Smooth muscle cell (in vitro differentiated cells): ENCODE data around the gene CAPNS2. TPM values are rescaled to one million over a fixed set of nuclear protein-coding genes. Genes with fewer than 3 reads are reported as not detected.
"Not testable (repeated sequence)": the region's sequence is repeated elsewhere in the genome, so short reads cannot be mapped to it uniquely, and the experiment has no call there.

Experiments
- DNase-seq: peaks from one replicate; lab custom pipeline; 2025; ENCODE audit not compliant: unreplicated experiment; lab: John Stamatoyannopoulos, UW
- H2AFZ ChIP-seq: fragments of 200-600 bp; sonication (generic); 2 replicates; pipeline ENCODE4 v1.6.0; 2016; ENCODE audit warnings: antibody characterized with exemption, low read depth, mild to moderate bottlenecking
- H3F3A ChIP-seq: fragments of 200-600 bp; sonication (generic); 2 replicates; pipeline ENCODE4 v1.6.0; 2017; ENCODE audit warnings: antibody characterized with exemption, low read depth
- H3K27ac ChIP-seq: fragments of 200-600 bp; sonication (generic); 2 replicates; pipeline ENCODE4 v1.5.1; 2016; ENCODE audit warnings: low read depth, mild to moderate bottlenecking
- H3K27me3 ChIP-seq: fragments of 200-600 bp; sonication (generic); 2 replicates; pipeline ENCODE4 v1.6.1; 2016; ENCODE audit warnings: low read depth, mild to moderate bottlenecking
- H3K36me3 ChIP-seq: fragments of 200-600 bp; sonication (generic); 2 replicates; pipeline ENCODE4 v1.5.1; 2016; ENCODE audit warnings: low read depth
- H3K4me1 ChIP-seq: fragments of 200-600 bp; sonication (generic); 2 replicates; pipeline ENCODE4 v1.5.1; 2016; ENCODE audit warnings: low read depth
- H3K4me2 ChIP-seq: fragments of 200-600 bp; sonication (generic); 2 replicates; pipeline ENCODE4 v1.6.0; 2016; ENCODE audit warnings: mild to moderate bottlenecking
- H3K4me3 ChIP-seq: fragments of 200-600 bp; sonication (generic); 2 replicates; pipeline ENCODE4 v1.5.1; 2016; ENCODE audit warnings: mild to moderate bottlenecking
- H3K79me2 ChIP-seq: fragments of 200-600 bp; sonication (generic); 2 replicates; pipeline ENCODE4 v1.6.0; 2016; ENCODE audit warnings: low read depth, mild to moderate bottlenecking
- H3K9ac ChIP-seq: fragments of 200-600 bp; sonication (generic); 2 replicates; pipeline ENCODE4 v1.6.0; 2016; ENCODE audit warnings: low read depth
- H3K9me3 ChIP-seq: fragments of 200-600 bp; sonication (generic); replicated peaks from 2 replicates; pipeline ENCODE4 v1.5.1; 2016; ENCODE audit warnings: low read depth
- H4K20me1 ChIP-seq: fragments of 200-600 bp; sonication (generic); 2 replicates; pipeline ENCODE4 v1.6.0; 2016; ENCODE audit warnings: low read depth
- CTCF ChIP-seq: fragments of 200-600 bp; sonication (generic); IDR thresholded peaks from 2 replicates; pipeline ENCODE4 v1.5.1; 2017; ENCODE audit warnings: borderline replicate concordance, mild to moderate bottlenecking, antibody characterized with exemption; ENCODE audit not compliant: insufficient read depth, poor library complexity, severe bottlenecking
- WGBS: methylation state at CpG from one replicate; pipeline ENCODE4 v1.1.7; 2016; ENCODE audit warnings: low lambda C conversion rate; 5-methylcytosine and 5-hydroxymethylcytosine counted together
- polyA plus RNA-seq: library from polyadenylated mRNA; unstranded; fragments of >200 nt; fragmentation: Nextera tagmentation; extraction: Ambion mirVana; gene quantifications from 2 replicates; pipeline ENCODE4 v1.2.1, GENCODE V29; 2016
- total RNA-seq: library from RNA; depleted of rRNA; stranded (reverse); fragments of >200 nt; gene quantifications from 2 replicates; pipeline ENCODE4 v1.2.3, GENCODE V29; 2014

CAPNS2 gene
- total and polyA plus RNA-seq, 2 experiments from 2014 or later: 3.0 to 10.4 TPM

- H3K36me3 ChIP-seq: no peaks in the 10 kb centered on the region
- no peaks in the 10 kb centered on the region for H3K27me3 ChIP-seq
- H3F3A ChIP-seq: no peaks in the 10 kb centered on the region
- no peaks in the 10 kb centered on the region for H3K79me2 ChIP-seq
- H3K4me2 ChIP-seq: no peak overlapping the region
- no peak overlapping the region for H3K27ac ChIP-seq
- no peak for DNase-seq
- WGBS: 87% methylated on average over 4 of the region's 4 CpGs
- no peaks in the 10 kb centered on the region for H3K9me3 ChIP-seq
- no peak for TF ChIP-seq CTCF
- H2AFZ ChIP-seq: no peak overlapping the region
- H3K4me1 ChIP-seq: no peaks in the 10 kb centered on the region
- H3K4me3 ChIP-seq: no peak overlapping the region
- no peak overlapping the region for H3K9ac ChIP-seq
- no peaks in the 10 kb centered on the region for H4K20me1 ChIP-seq
Observed at GRCh38 chr16:55605754-55606336, 39.4 kb downstream of the CAPNS2 start.

GRCh38 chr16:55613613-55614335 lies 47.3 kb downstream of the CAPNS2 start:
- Histone ChIP-seq H3K4me1 (no peaks in the 10 kb centered on the region), H3K4me2 (no peak overlapping the region), H4K20me1 (no peaks in the 10 kb centered on the region), H3K27me3 (no peaks in the 10 kb centered on the region), H3K27ac (no peak overlapping the region), H3K36me3 (no peaks in the 10 kb centered on the region), H2AFZ (no peak overlapping the region), H3K79me2 (no peaks in the 10 kb centered on the region), H3K9me3 (no peaks in the 10 kb centered on the region), H3K4me3 (no peak overlapping the region), H3F3A (no peaks in the 10 kb centered on the region), H3K9ac (no peak overlapping the region)
- TF ChIP-seq CTCF: no peak
- no peak for DNase-seq
- WGBS: 86% methylated on average over 6 of the region's 6 CpGs

- H3K27ac ChIP-seq: no peak overlapping the region
Observed at GRCh38 chr16:55615071-55615470, 48.6 kb downstream of the CAPNS2 start.

GRCh38 chr16:55615670-55616069 lies 49.2 kb downstream of the CAPNS2 start:
- not testable (repeated sequence) for H2AFZ ChIP-seq, H3K4me2 ChIP-seq, H3K79me2 ChIP-seq, H3K4me1 ChIP-seq, H3K27ac ChIP-seq, DNase-seq, H3K4me3 ChIP-seq, H3K36me3 ChIP-seq, H3F3A ChIP-seq, H4K20me1 ChIP-seq, H3K9ac ChIP-seq, H3K9me3 ChIP-seq, H3K27me3 ChIP-seq
- WGBS: 94% methylated on average over 11 of the region's 11 CpGs

More at GRCh38 chr16:55615071-55615470, 48.6 kb downstream of the CAPNS2 start:
- Histone ChIP-seq H3K4me3 (no peak overlapping the region), H4K20me1 (no peaks in the 10 kb centered on the region), H3K4me1 (no peaks in the 10 kb centered on the region), H3K36me3 (no peaks in the 10 kb centered on the region), H3K9me3 (no peaks in the 10 kb centered on the region), H3K4me2 (no peak overlapping the region), H2AFZ (no peak overlapping the region), H3K79me2 (no peaks in the 10 kb centered on the region), H3F3A (no peaks in the 10 kb centered on the region), H3K9ac (no peak overlapping the region), H3K27me3 (no peaks in the 10 kb centered on the region)
- no peak for DNase-seq
- WGBS: 97% methylated on average over 3 of the region's 3 CpGs
- TF ChIP-seq CTCF: no peak

Other genes with a start within 250 kb of the CAPNS2 start
- gene IRX6, start 242.5 kb upstream of the CAPNS2 start, total RNA-seq: not detected in 2 replicates
- gene IRX6, start 242.5 kb upstream of the CAPNS2 start, polyA plus RNA-seq: not detected in 2 replicates
- gene MMP2, start 87.5 kb upstream of the CAPNS2 start, total RNA-seq: 431 and 446 TPM in 2 replicates
- gene MMP2, start 87.5 kb upstream of the CAPNS2 start, polyA plus RNA-seq: 688 and 746 TPM in 2 replicates
- gene LPCAT2, start 57.6 kb upstream of the CAPNS2 start, total RNA-seq: 55.6 and 65.3 TPM in 2 replicates
- gene LPCAT2, start 57.6 kb upstream of the CAPNS2 start, polyA plus RNA-seq: 12.3 and 34.8 TPM in 2 replicates
- gene SLC6A2, start 89.3 kb downstream of the CAPNS2 start, total RNA-seq: 0.22 and 1.2 TPM in 2 replicates
- 0.33 TPM in 1 of 2 replicates, not detected in the other for gene SLC6A2, start 89.3 kb downstream of the CAPNS2 start, polyA plus RNA-seq